ENCODE results near the gene MRRF.

MRRF gene

GRCh38 chr9:122264360-122265148, at the start of gene MRRF, which contains the start of gene RBM18:
MRRF (plus strand) TSS chr9:122264882; CDS start chr9:122270892, 6,010 bp downstream.
RBM18 (minus strand) TSS chr9:122264840; CDS start chr9:122261492, 3,348 bp downstream.
- DNase-seq (ENCODE audit: low read depth, low spot score), result peak; percentile 83

- no peak for DNase-seq (ENCODE audit: low read depth, low spot score)
Observed at GRCh38 chr9:122215663-122216062, 49.0 kb upstream of the MRRF start.

- DNase-seq (ENCODE audit: low read depth, low spot score), result no peak
Observed at GRCh38 chr9:122216138-122216797, 48.4 kb upstream of the MRRF start.

- no peak for DNase-seq (ENCODE audit: low read depth, low spot score)
Observed at GRCh38 chr9:122216798-122217418, 47.8 kb upstream of the MRRF start.

GRCh38 chr9:122217640-122218039, 47.0 kb upstream of the MRRF start:
- DNase-seq (ENCODE audit: low read depth, low spot score), result no peak

GRCh38 chr9:122218071-122218934, 46.4 kb upstream of the MRRF start:
- DNase-seq (ENCODE audit: low read depth, low spot score), result no peak

GRCh38 chr9:122218935-122219855, 45.5 kb upstream of the MRRF start:
- no peak for DNase-seq (ENCODE audit: low read depth, low spot score)

- no peak for DNase-seq (ENCODE audit: low read depth, low spot score)
Observed at GRCh38 chr9:122219856-122220672, 44.6 kb upstream of the MRRF start.

GRCh38 chr9:122220673-122221182, 44.0 kb upstream of the MRRF start:
- no peak for DNase-seq (ENCODE audit: low read depth, low spot score)

- no peak for DNase-seq (ENCODE audit: low read depth, low spot score)
Observed at GRCh38 chr9:122221183-122221811, 43.4 kb upstream of the MRRF start.

- DNase-seq (ENCODE audit: low read depth, low spot score), result no peak
Observed at GRCh38 chr9:122222791-122223190, 41.9 kb upstream of the MRRF start.

- DNase-seq (ENCODE audit: low read depth, low spot score), result no peak
Observed at GRCh38 chr9:122223435-122223834, 41.2 kb upstream of the MRRF start.

- DNase-seq (ENCODE audit: low read depth, low spot score), result no peak
Observed at GRCh38 chr9:122225312-122226141, 39.2 kb upstream of the MRRF start.

- no peak for DNase-seq (ENCODE audit: low read depth, low spot score)
Observed at GRCh38 chr9:122226142-122226757, 38.4 kb upstream of the MRRF start.

GRCh38 chr9:122226758-122227574, 37.7 kb upstream of the MRRF start:
- no peak for DNase-seq (ENCODE audit: low read depth, low spot score)

GRCh38 chr9:122227575-122227900, 37.1 kb upstream of the MRRF start:
- DNase-seq (ENCODE audit: low read depth, low spot score), result no peak

GRCh38 chr9:122228191-122228567, 36.5 kb upstream of the MRRF start:
- no peak for DNase-seq (ENCODE audit: low read depth, low spot score)
